ENCODE data around the gene CHRM2. TPM values are rescaled to one million over a fixed set of nuclear protein-coding genes. Genes with fewer than 3 reads are reported as not detected.

CHRM2 gene
- total RNA-seq, 1 experiment from 2014 or later: not detected

- H3T11ph ChIP-seq (ENCODE audit: low read length): no peak overlapping the region
- no peak overlapping the region for H3K27ac ChIP-seq (ENCODE audit: insufficient read length, low read depth, low read length)
- H4K5ac ChIP-seq (ENCODE audit: insufficient read length, low read depth, low read length): no peak overlapping the region
- no peak overlapping the region for H4K91ac ChIP-seq (ENCODE audit: insufficient read length, low read depth, low read length)
- no peaks in the 10 kb centered on the region for H3K79me2 ChIP-seq (ENCODE audit: insufficient read depth, low read length)
- no peak overlapping the region for H3K4ac ChIP-seq (ENCODE audit: low read depth, low read length)
- no peak overlapping the region for H3K14ac ChIP-seq (ENCODE audit: insufficient read depth, low read length)
- H3K4me2 ChIP-seq (ENCODE audit: insufficient read depth, insufficient read length, low read length): no peak overlapping the region
- no peaks in the 10 kb centered on the region for H3K79me1 ChIP-seq (ENCODE audit: insufficient read depth, low read depth, low read length, poor library complexity, severe bottlenecking)
- no peak overlapping the region for H3K18ac ChIP-seq (ENCODE audit: insufficient read length, low read depth, low read length)
- WGBS (ENCODE audit: extremely low coverage, insufficient read length, low lambda C conversion rate): no CpG with 5 or more reads among the region's 1 CpG
- Mint-ChIP-seq H3K9me3 (no peaks in the 10 kb centered on the region; a peak in 1 of 5 replicates), H3K36me3 (ENCODE audit: insufficient read depth in 1 of 3, low read depth in 3 of 3) (no peaks in the 10 kb centered on the region), H3K27me3 (ENCODE audit: low read depth) (peaks cover 19% of the 10 kb centered on the region), H3K4me1 (peaks cover 36 to 50% of the 10 kb centered on the region in 2 experiments), H3K27ac (no peak overlapping the region), H3K4me3 (no peak overlapping the region)
- H2AFZ ChIP-seq (ENCODE audit: low read length): no peak overlapping the region
- H4K8ac ChIP-seq (replicated peaks; ENCODE audit: insufficient read length, low read depth, low read length): no peak overlapping the region
- no peak overlapping the region for H2AK5ac ChIP-seq (ENCODE audit: insufficient read length, low read length)
- no peak overlapping the region for H2BK15ac ChIP-seq (ENCODE audit: low read depth, low read length)
- no peak overlapping the region for H3K9ac ChIP-seq (ENCODE audit: extremely low read depth, insufficient read length, low read length)
- TF ChIP-seq CTCF (conservative IDR thresholded peaks at IDR 0.05): no peak
- no peaks in the 10 kb centered on the region; the same call in 1 of the 2 replicates for H3K4me1 ChIP-seq (ENCODE audit: insufficient read depth, low read length)
- H3K9me3 ChIP-seq (ENCODE audit: control insufficient read depth, low read depth, low read length): no peaks in the 10 kb centered on the region
- H3K56ac ChIP-seq (ENCODE audit: insufficient read length, low read depth, low read length): no peak overlapping the region
- H2BK20ac ChIP-seq (ENCODE audit: low read depth, low read length, poor library complexity, severe bottlenecking): no peak overlapping the region
- H2BK120ac ChIP-seq (ENCODE audit: low read depth, low read length, poor library complexity, severe bottlenecking): no peak overlapping the region
- peaks cover 2% of the 10 kb centered on the region; the same call in 1 of the 2 replicates for H3K27me3 ChIP-seq (ENCODE audit: insufficient read depth, low read length)
- H2BK5ac ChIP-seq (ENCODE audit: insufficient read length, low read length): no peak overlapping the region
- no peak for DNase-seq
- H4K20me1 ChIP-seq (ENCODE audit: control insufficient read depth, insufficient read depth, insufficient read length): no peaks in the 10 kb centered on the region
- H3K23me2 ChIP-seq (ENCODE audit: insufficient read length, low read depth, low read length, poor library complexity, severe bottlenecking): no peaks in the 10 kb centered on the region
- H2BK12ac ChIP-seq (ENCODE audit: insufficient read length, low read depth, low read length): no peak overlapping the region
- no peak overlapping the region for H3K23ac ChIP-seq (ENCODE audit: insufficient read length, low read depth, low read length)
Measured at GRCh38 chr7:136877509-136877908, 9.1 kb downstream of the CHRM2 start.
